ENCODE measurements around the gene OGN. TPM values are rescaled to one million over a fixed set of nuclear protein-coding genes. Genes with fewer than 3 reads are reported as not detected.

The OGN gene
- total and polyA plus RNA-seq, 10 of the 15 experiments (the other 5 are each of a cell fraction or from before 2014, with no cell fraction given): 0.04 to 2.5 (median 0.15) TPM; not detected in 4

GRCh38 chr9:92333282-92333634, 71.1 kb downstream of the OGN start:
- SMC1A ChIA-PET (ENCODE audit: uncharacterized antibody, unreplicated experiment): interaction anchor here (0.9 to 1.1 kb wide), 4 partner anchors 9 to 185 kb away, joined by 3 to 4 read pairs (median 3); no protein-coding TSS in a partner anchor
- Histone ChIP-seq H2AFZ (ENCODE audit: control insufficient read depth, low read depth, low read length) (no peak overlapping the region), H3K27ac (ENCODE audit: control insufficient read depth, insufficient read depth) (no peak overlapping the region), H3K27me3 (replicated peaks in 1 of 2; ENCODE audit: control insufficient read depth in 2 of 2, insufficient read depth in 2 of 2, low read length in 1 of 2) (no peaks in the 10 kb centered on the region), H3K9ac (ENCODE audit: control insufficient read depth, insufficient read depth, low read length) (no peak overlapping the region), H3K36me3 (ENCODE audit: control insufficient read depth in 2 of 2, insufficient read depth in 2 of 2, low read length in 1 of 2) (peaks cover 0 to 5% of the 10 kb centered on the region in 2 experiments; a peak in 3 of 4 replicates), H3K79me2 (ENCODE audit: control insufficient read depth, insufficient read depth, low read length) (peaks cover 1% of the 10 kb centered on the region; the same call in 1 of the 2 replicates), H3K4me3 (no peak overlapping the region), H4K20me1 (ENCODE audit: control insufficient read depth, insufficient read depth) (no peaks in the 10 kb centered on the region), H3K4me2 (ENCODE audit: control insufficient read depth, insufficient read depth) (no peak overlapping the region), H3K4me1 (ENCODE audit: control insufficient read depth, insufficient read depth, low read length) (no peaks in the 10 kb centered on the region; the same call in 1 of the 2 replicates), H3K9me3 (replicated peaks; ENCODE audit: control insufficient read depth, insufficient read depth, low read length) (no peaks in the 10 kb centered on the region)
- ATAC-seq: no peak
- in situ Hi-C loops (cut with MboI): no loop called here
- 100% methylated on average over 2 of the region's 2 CpGs for WGBS (ENCODE audit: insufficient coverage, insufficient replicate concordance, low lambda C conversion rate, missing lambda C conversion rate)
- RAD21 ChIA-PET (ENCODE audit: unreplicated experiment): no interaction called here
- CTCF ChIA-PET: interaction anchor here (0.6 to 1.5 kb wide), 3 partner anchors 10 to 193 kb away, joined by 4 to 5 read pairs (median 4); no protein-coding TSS in a partner anchor
- intact Hi-C loops (cut with micrococcal nuclease; ENCODE audit: unreplicated experiment): no loop called here
- TF ChIP-seq ASH2L (IDR thresholded peaks at IDR 0.05; ENCODE audit: borderline replicate concordance, low read depth) (no peak), HDGF (IDR thresholded peaks at IDR 0.05) (no peak), RELA (IDR thresholded peaks at IDR 0.05; ENCODE audit: borderline replicate concordance, partially characterized antibody) (no peak), DPF2 (IDR thresholded peaks at IDR 0.05) (no peak), ZNF622 (IDR thresholded peaks at IDR 0.05) (no peak), SPI1 (IDR thresholded peaks at IDR 0.05; ENCODE audit: borderline replicate concordance, insufficient read depth, low read depth, low read length) (no peak), SMAD1 (IDR thresholded peaks at IDR 0.05; ENCODE audit: low read depth, partially characterized antibody) (no peak), JUNB (IDR thresholded peaks at IDR 0.05) (no peak), IKZF1 (conservative IDR thresholded peaks at IDR 0.05) (no peak)
- BruUV-seq (replicated peaks): no TSS peak
- no peak for FAIRE-seq
- POLR2A ChIA-PET: no interaction called here
- DNase-seq (ENCODE audit: low read depth, low spot score): no peak

Other genes with a start within 250 kb of the OGN start
- 192 and 241 TPM in 2 replicates for gene IARS1, start 110.9 kb downstream of the OGN start, total RNA-seq (2014; rRNA removed)
- gene IARS1, start 110.9 kb downstream of the OGN start, total RNA-seq (2014; rRNA removed; fragmentation: Illumina TruSeq; extraction: Trizol): 227 and 229 TPM in 2 replicates
- 140 and 144 TPM in 2 replicates for gene IARS1, start 110.9 kb downstream of the OGN start, total RNA-seq (2021)
- gene IARS1, start 110.9 kb downstream of the OGN start, polyA plus RNA-seq (2011; rRNA removed): 80.0 and 83.1 TPM in 2 replicates
- 162 and 188 TPM in 2 replicates for gene IARS1, start 110.9 kb downstream of the OGN start, polyA plus RNA-seq (2014; fragmentation: Illumina TruSeq; extraction: Trizol)
- gene IARS1, start 110.9 kb downstream of the OGN start, polyA plus RNA-seq (2014; fragmentation: Nextera tagmentation; extraction: Ambion mirVana): 10 to 100 TPM; 71.0 to 78.8 TPM
- gene IARS1, start 110.9 kb downstream of the OGN start, polyA plus RNA-seq (2014; rRNA removed): 92.4 and 98.0 TPM in 2 replicates
- gene IARS1, start 110.9 kb downstream of the OGN start, polyA plus RNA-seq (2016; fragmentation: Nextera tagmentation; extraction: Ambion mirVana): 100 to 1,000 TPM; 180 to 196 TPM
- gene NOL8, start 79.2 kb downstream of the OGN start, total RNA-seq (2014; rRNA removed): 35.4 and 37.4 TPM in 2 replicates
- gene NOL8, start 79.2 kb downstream of the OGN start, total RNA-seq (2014; rRNA removed; fragmentation: Illumina TruSeq; extraction: Trizol): 41.6 and 46.1 TPM in 2 replicates
- gene NOL8, start 79.2 kb downstream of the OGN start, total RNA-seq (2021): 34.4 and 35.3 TPM in 2 replicates
- gene NOL8, start 79.2 kb downstream of the OGN start, polyA plus RNA-seq (2011; rRNA removed): 34.9 and 55.5 TPM in 2 replicates
- 55.5 and 62.8 TPM in 2 replicates for gene NOL8, start 79.2 kb downstream of the OGN start, polyA plus RNA-seq (2014; fragmentation: Illumina TruSeq; extraction: Trizol)
- gene NOL8, start 79.2 kb downstream of the OGN start, polyA plus RNA-seq (2014; fragmentation: Nextera tagmentation; extraction: Ambion mirVana): 10 to 100 TPM; 55.9 to 58.6 TPM
- 23.3 and 33.6 TPM in 2 replicates for gene NOL8, start 79.2 kb downstream of the OGN start, polyA plus RNA-seq (2014; rRNA removed)
- gene NOL8, start 79.2 kb downstream of the OGN start, polyA plus RNA-seq (2016; fragmentation: Nextera tagmentation; extraction: Ambion mirVana): 10 to 100 TPM; 52.3 to 54.4 TPM
- 20.3 and 24.2 TPM in 2 replicates for gene CENPP, start 78.6 kb downstream of the OGN start, total RNA-seq (2014; rRNA removed)
- gene CENPP, start 78.6 kb downstream of the OGN start, total RNA-seq (2014; rRNA removed; fragmentation: Illumina TruSeq; extraction: Trizol): 22.1 and 24.5 TPM in 2 replicates
- gene CENPP, start 78.6 kb downstream of the OGN start, total RNA-seq (2021): 17.5 and 19.3 TPM in 2 replicates
- 13.2 and 21.0 TPM in 2 replicates for gene CENPP, start 78.6 kb downstream of the OGN start, polyA plus RNA-seq (2011; rRNA removed)
- 26.9 and 28.1 TPM in 2 replicates for gene CENPP, start 78.6 kb downstream of the OGN start, polyA plus RNA-seq (2014; fragmentation: Illumina TruSeq; extraction: Trizol)
- gene CENPP, start 78.6 kb downstream of the OGN start, polyA plus RNA-seq (2014; fragmentation: Nextera tagmentation; extraction: Ambion mirVana): 10 to 100 TPM in 1 of 2 experiments, 1 to 10 TPM in 1; 9.4 to 11.7 TPM
- gene CENPP, start 78.6 kb downstream of the OGN start, polyA plus RNA-seq (2014; rRNA removed): 14.9 and 15.2 TPM in 2 replicates
- 10 to 100 TPM; 30.2 to 31.4 TPM for gene CENPP, start 78.6 kb downstream of the OGN start, polyA plus RNA-seq (2016; fragmentation: Nextera tagmentation; extraction: Ambion mirVana)
- gene OMD, start 19.9 kb upstream of the OGN start, total RNA-seq (2014; rRNA removed): not detected in 2 replicates
- not detected in 2 replicates for gene OMD, start 19.9 kb upstream of the OGN start, total RNA-seq (2014; rRNA removed; fragmentation: Illumina TruSeq; extraction: Trizol)
- not detected in 2 replicates for gene OMD, start 19.9 kb upstream of the OGN start, total RNA-seq (2021)
- gene OMD, start 19.9 kb upstream of the OGN start, polyA plus RNA-seq (2011; rRNA removed): not detected in 2 replicates
- gene OMD, start 19.9 kb upstream of the OGN start, polyA plus RNA-seq (2014; fragmentation: Illumina TruSeq; extraction: Trizol): not detected in 2 replicates
- under 1 TPM in 1 of 2 experiments, not detected in 1; 0.08 TPM for gene OMD, start 19.9 kb upstream of the OGN start, polyA plus RNA-seq (2014; fragmentation: Nextera tagmentation; extraction: Ambion mirVana)
- gene OMD, start 19.9 kb upstream of the OGN start, polyA plus RNA-seq (2014; rRNA removed): not detected in 2 replicates
- gene OMD, start 19.9 kb upstream of the OGN start, polyA plus RNA-seq (2016; fragmentation: Nextera tagmentation; extraction: Ambion mirVana): under 1 TPM; 0.57 to 0.70 TPM
- gene ASPN, start 77.9 kb upstream of the OGN start, total RNA-seq (2014; rRNA removed): not detected in 2 replicates
- not detected in 2 replicates for gene ASPN, start 77.9 kb upstream of the OGN start, total RNA-seq (2014; rRNA removed; fragmentation: Illumina TruSeq; extraction: Trizol)
- not detected in 2 replicates for gene ASPN, start 77.9 kb upstream of the OGN start, total RNA-seq (2021)
- not detected in 2 replicates for gene ASPN, start 77.9 kb upstream of the OGN start, polyA plus RNA-seq (2011; rRNA removed)
- gene ASPN, start 77.9 kb upstream of the OGN start, polyA plus RNA-seq (2014; fragmentation: Illumina TruSeq; extraction: Trizol): not detected in 2 replicates
- gene ASPN, start 77.9 kb upstream of the OGN start, polyA plus RNA-seq (2014; fragmentation: Nextera tagmentation; extraction: Ambion mirVana): under 1 TPM in 1 of 2 experiments, not detected in 1; 0.03 TPM
- not detected in 2 replicates for gene ASPN, start 77.9 kb upstream of the OGN start, polyA plus RNA-seq (2014; rRNA removed)
- under 1 TPM; 0.42 to 0.47 TPM for gene ASPN, start 77.9 kb upstream of the OGN start, polyA plus RNA-seq (2016; fragmentation: Nextera tagmentation; extraction: Ambion mirVana)
- 0.06 TPM in 1 of 2 replicates, not detected in the other for gene ECM2, start 131.4 kb upstream of the OGN start, total RNA-seq (2014; rRNA removed)
- 0.09 TPM in 1 of 2 replicates, not detected in the other for gene ECM2, start 131.4 kb upstream of the OGN start, total RNA-seq (2014; rRNA removed; fragmentation: Illumina TruSeq; extraction: Trizol)
- gene ECM2, start 131.4 kb upstream of the OGN start, total RNA-seq (2021): 0.08 TPM in 1 of 2 replicates, not detected in the other
- 0.03 and 0.06 TPM in 2 replicates for gene ECM2, start 131.4 kb upstream of the OGN start, polyA plus RNA-seq (2011; rRNA removed)
- 0.13 and 0.51 TPM in 2 replicates for gene ECM2, start 131.4 kb upstream of the OGN start, polyA plus RNA-seq (2014; fragmentation: Illumina TruSeq; extraction: Trizol)
- under 1 TPM; 0.04 to 0.27 TPM for gene ECM2, start 131.4 kb upstream of the OGN start, polyA plus RNA-seq (2014; fragmentation: Nextera tagmentation; extraction: Ambion mirVana)
- gene ECM2, start 131.4 kb upstream of the OGN start, polyA plus RNA-seq (2014; rRNA removed): 0.03 TPM in 1 of 2 replicates, not detected in the other
- under 1 TPM; 0.54 to 0.67 TPM for gene ECM2, start 131.4 kb upstream of the OGN start, polyA plus RNA-seq (2016; fragmentation: Nextera tagmentation; extraction: Ambion mirVana)

All from GM12878 (cell line).